ENCODE results near the gene MTCL3.
A peak's percentile ranks its signal among the peaks of the same experiment; 100 is the strongest.

MTCL3 gene

DNA sequence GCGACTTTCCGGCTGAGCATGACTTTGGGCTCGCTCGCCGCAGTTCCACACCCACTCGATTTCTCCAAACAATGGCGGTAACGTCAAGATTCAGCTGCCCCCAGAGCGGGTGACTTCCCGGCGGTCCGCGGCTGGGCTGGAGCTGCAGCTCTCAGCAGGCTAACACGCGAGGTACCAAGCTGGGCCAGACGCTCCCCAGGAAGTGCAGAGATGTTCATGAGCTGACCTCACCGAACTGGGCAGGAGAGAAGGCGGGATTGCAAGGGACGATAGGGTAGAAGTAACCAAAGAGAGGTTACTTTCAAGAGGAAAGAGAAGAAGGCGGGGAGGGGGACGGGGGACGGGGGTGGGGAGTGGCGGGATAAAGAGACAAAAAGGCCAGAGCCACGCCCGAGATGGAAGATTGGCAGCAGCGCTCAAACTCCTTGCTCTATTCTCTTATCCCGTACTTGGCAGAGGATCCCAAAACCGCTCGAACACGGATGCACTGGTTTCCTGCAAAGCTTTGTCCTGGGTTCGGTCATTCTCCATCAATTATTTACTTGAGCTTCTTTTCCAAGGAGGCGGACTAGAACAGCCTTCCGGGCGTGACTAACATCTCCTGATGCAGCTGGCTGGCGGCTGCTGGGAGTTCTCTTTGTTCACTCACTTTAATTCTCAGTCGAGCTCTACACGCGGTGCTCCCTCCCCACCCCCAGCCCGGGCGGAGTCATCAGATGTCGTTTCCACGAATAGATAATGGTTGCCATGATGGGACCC, at the start of gene MTCL3:
Gene MTCL3, minus strand, starts transcription at position 626 of the 759 bp plus-strand sequence.
- peak; percentile 61 for DNase-seq

DNA sequence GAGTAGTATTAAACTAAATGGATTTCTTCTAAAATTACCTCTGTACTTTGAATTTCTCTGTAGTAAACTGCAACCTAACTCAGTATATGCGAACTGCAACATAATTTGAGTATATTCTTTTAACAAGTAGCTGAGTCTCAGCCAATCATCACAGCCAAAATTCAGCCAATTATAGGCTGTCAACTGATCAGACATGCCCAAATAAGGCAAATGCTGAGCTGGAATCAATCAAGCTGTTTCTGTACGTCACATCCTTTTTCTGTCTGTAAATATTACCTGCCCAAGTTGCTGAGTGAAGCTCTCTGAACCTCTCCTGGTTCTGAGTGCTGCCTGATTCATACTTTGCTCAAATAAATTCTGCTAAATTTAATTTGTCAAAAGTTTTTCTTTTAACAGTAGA, 48.3 kb upstream of the MTCL3 start:
- DNase-seq = no peak

DNA sequence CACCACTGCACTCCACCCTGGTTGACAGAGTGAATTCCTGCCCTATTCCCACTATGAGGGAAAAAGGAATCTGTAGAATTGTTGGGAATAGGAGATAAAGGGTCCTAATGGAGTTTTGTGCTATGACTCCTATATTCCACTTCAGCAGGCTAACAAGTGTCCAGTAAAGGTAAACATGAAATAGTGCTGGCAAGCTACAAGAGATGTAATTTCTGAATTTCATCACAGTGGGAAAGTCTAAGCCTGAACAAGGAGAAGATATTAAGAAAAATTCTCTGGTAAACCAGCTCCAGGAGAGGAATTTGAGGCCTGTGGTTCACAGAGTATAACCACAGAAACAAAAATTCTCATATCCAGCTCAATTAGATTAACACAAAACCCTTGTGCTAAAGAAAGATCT, 47.5 kb upstream of the MTCL3 start:
- no peak for DNase-seq

DNA sequence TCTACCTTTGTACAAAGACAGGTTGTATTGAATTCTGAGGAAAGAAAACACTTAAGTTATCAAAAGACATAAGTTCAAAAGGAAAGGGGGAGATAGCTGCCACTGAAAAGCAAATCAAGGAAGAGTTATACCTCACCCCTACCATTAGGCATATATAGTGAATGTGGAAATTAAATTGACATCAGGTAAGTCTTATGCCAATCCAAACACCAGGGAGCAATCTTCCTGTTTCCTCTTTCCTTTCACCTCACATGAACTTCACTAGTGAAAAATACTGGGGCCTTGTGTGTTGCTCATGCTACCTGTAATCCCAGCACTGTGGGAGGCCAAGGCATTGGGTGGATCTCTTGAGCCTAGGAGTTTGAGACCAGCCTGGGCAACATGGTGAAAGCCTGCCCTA, 47.0 kb upstream of the MTCL3 start:
- DNase-seq = no peak

DNA sequence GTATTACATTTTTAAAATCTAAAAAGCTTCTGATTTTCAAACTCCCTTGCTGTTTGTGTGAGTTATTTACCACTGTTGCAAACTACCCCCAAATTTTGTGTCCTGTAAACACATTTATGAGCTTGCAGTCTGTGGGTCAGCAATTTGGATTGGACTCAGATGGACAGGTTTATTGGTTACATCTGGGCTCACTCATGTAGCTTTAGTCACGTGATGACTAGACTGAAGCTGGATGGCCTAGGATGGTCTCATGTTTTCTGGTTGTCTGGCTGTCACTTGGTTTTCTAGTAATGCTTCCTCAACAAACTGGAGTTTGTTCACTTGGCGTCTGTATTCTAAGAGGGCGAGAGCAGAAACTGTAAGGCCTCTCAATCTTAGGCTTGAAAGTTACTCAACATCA, 45.6 kb upstream of the MTCL3 start:
- no peak for DNase-seq

DNA sequence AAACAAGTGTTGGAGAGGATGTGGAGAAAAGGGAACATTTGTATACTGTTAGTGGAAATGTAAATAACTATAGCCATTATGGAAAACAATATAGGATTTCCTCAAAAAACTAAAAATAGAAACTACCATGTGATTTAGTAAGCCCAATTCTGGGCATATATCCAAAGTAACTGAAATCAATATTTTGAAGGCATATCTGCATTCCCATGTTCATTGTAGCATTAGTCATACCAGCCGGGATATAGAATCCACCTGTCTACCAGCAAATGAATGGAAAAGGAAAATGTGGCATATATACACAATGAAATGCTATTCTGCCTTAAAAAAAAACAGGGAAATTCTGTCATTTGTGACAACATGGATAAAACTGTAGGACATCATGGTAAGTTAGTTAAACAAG, 42.5 kb upstream of the MTCL3 start:
- DNase-seq = no peak

DNA sequence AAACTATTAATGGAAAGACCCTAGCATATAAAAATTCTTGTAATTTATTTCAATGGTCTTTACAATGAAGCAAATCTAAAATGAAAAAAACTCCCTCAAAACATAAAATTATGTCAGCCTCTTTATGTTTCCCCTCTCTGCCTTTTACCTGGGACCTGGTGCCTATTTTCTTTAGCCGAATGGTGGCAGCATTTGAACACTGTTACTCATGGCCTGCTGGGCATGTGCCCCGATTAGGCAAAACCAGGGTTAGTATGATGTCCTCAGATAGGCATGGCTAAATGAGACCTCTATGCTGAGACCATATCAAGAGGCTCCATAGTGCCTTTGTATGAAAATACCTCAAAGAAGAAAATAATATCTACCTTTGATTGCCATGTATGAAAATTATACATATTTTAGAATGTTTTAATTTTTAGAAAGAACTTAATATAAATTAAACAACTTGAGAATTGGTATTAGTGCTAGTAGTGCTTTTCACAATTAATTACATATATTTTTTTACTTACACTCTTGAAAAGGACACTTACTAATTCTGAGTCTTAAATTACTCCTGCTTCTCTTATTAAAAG, 35.4 kb upstream of the MTCL3 start:
- DNase-seq = peak; percentile 35

DNA sequence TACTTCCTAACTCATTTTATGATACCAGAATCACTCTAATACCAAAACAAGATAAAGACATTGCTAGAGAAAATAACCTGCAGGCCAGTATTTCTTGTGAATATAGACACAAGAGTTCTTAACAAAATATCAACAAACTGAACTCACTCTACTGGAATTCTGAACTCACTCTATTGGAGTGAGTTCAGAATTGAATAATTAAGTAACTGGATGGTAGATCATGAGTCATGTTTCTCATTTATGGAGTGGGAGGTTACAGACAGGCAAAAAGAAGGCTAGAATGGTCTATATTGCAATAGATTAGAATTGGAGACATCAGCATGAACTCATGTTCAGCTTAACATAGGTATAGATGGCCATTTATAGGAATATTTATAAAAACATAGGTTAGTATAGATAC, 31.3 kb upstream of the MTCL3 start:
- DNase-seq = peak; percentile 61

DNA sequence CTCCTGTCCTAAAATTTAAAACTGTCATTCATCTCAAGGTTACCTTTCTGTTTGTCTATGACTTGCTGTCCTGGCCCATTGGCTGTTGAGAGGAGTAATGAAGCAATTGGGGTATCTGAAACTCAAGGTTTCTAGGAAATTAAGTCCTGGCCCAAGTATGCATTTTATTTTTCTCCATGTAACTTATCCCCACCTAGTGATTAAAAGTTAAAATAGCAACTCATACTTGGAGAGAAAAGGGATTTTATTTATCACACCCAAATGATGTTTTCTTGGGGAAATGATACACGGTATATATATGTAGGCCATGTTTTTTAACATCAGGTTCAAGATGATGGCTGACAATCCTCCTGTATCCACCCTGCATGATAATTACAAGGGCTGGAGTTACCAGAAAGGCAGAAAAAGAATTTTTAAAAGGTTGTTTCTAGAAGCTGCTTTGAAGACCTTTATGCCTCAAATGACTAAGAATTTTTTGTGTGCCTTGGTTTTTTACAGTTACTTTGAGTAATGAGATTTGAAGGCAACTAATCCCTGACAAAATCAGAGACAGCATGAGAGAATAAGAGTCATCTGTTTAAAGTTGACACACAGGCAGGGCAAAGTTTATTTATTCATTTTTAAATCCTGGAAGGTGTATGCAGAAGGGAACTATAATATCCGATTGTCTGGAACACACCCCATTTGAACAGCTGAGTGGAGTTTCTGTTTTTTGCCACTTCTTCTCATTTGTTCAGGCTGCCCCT, 28.9 kb upstream of the MTCL3 start:
- DNase-seq = no peak

DNA sequence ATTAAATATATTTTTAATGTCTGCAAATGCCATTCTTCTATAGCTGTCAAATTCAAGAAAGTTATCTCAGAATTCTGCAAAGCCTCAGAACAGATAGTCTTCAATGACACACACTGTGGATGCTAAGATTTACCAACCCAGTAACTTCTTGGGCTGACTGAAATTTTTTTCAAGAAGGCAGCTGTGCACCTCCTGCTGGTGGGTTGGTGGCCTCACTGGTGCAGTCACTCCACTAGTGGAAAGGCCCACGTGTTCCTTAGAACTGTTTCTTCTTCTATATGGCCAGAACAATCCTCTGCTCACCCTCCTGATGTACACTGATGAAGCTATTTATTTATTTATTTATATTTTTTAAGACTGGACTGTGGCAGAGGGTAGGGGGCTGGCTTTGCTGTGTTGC, 28.1 kb upstream of the MTCL3 start:
- DNase-seq = no peak

DNA sequence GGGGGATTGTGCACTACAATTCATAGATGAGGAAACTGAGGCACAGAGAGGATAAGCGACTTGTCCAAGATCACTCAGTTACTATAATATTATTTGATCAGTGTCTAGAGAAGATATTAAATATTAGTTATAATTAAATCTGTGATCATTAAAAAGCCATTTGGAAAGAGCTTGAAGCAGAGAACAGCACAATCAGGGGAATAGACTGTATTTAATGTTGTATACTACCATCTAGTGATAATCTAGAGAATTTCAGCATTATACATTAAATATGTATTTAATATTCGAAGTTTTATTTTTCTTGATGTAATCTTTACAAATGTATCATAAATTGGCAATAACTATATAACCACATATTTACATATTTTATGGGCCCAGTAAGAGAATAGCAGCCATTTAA, 20.1 kb upstream of the MTCL3 start:
- DNase-seq = peak; percentile 18

DNA sequence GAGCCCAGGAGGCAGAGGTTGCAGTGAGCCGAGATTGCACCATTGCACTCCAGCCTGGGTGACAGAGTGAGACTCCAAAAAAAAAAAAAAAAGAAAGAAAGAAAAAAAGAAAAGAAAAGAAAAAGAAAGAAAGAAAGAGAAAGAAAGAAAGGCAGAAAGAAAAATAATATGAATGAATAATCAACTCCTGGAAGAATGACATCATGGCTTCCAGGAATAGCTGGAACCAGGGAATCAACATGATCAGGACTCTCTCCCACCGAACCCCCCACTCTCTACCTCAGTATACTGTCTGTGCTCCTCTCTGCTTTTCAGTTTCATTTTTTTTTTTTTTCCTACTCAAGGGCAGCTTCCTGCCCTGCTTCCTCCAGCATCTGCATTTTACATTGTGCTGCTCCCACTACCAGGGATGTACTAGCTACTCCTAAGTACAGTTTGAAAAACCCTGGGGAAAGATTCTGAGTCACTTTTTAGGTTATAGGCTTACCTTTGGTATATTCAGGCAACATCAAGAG, 19.7 kb upstream of the MTCL3 start:
- DNase-seq = no peak

DNA sequence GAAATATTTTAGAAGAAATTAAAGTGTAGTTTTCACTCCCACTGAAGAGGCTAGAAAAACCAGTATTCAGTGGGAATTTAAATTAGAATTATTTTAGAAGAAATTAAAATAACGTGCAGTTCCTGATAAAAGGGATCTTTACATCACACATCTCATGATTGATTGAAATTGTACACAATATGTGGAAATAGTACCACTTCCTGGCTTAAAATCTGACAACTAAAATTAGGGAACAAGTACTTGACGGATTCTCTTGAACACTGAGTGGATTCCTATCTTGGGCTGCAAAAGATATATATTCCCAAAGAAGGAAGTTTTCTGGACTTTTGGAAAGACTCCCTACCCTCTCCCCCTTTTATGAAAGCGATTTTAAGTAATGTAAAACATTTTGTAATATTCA, 14.6 kb upstream of the MTCL3 start:
- no peak for DNase-seq

DNA sequence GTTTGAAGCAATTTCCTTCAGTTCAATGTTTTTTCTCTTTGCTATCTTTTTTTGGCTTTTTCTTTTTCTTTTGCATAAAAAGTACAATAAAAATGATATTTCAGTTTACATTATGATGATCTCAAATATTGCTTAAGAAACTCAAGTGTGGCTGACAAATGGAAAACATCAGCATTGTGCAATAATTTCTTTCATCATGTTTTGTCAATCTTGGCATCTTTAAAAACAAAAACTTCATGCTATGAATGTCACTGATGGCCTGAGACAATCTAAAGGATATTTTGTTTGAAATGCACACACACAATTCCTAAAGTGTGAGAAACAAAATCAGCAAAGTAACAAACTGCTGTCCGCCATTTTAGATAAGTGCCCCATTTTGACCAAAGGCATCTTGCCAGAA, 13.9 kb upstream of the MTCL3 start:
- DNase-seq = no peak

DNA sequence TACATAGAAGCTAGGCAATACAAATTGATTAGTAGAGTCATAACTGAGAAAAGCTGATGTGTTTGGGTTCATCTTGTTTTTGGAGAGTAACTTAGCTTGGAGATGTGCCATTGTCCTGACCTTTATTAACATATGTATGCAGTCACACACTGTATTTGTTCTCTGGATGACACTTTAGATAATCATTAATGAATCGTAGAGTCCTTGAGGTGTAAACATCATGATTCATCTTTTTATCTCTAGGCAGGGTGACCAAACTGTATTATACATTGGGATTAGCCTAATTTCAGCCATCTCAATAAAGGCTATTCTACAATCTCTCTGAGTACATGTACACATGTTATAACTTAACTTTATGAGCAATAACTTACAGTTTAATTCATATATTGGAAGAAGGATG, 3.6 kb upstream of the MTCL3 start:
- DNase-seq = no peak

DNA sequence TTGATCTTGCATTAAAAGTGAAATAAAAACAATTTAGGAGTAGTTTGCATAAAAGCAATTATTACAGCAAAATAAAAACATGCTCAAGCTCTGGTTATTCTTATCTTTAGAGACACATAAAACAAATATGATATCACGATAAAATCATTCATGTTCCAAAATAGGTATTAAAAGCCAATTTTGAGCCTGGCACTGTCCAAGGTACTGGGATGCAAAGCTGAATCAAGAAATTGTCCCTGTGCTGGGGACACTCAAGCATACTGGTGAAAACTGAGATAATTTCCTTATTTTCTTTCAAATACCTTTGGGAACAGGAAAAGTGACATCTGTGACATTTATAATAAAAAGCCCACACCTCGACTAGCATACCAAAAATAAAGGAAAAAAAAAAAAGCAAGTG, 931 bp upstream of the MTCL3 start:
- DNase-seq = peak; percentile 19

DNA sequence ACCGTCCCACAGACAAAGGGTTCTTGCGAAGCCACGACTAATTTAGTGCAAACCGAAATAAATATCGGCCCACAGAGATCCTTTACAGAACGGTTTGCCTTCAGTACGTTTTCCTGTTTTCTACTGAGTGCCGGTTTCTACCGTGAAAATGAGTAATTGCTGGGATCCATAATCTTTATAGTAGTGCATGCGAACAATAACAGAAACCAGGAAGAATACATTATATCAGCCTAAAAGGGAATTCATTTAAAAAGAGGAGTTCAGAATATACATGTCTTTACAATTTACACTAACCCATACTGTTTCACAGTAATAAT, 292 bp upstream of the MTCL3 start:
- no peak for DNase-seq

DNA sequence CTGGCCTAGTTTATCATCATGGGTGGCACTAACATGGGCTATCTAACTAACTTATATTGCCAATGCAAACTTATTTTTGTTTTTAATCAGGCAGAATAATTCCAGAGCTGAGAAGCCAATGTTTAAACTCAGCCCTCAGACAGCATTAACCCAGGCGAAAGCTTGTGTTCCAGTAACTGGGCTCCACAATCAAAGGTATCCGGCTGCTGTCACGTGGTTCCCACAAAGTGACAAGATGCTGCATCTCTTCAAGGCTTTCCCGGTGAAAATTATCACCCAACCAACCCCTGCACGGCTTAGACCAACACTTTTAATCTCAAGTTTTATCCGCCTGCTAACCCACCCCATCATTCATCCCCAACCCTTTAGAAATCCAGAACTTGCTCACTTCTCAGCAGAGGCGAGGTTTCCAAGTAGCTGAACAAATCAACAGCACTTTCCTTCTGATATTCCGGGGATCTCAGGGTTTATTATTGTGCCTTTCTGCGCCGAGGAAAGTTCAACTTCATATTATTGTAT, 885 bp downstream of the MTCL3 start:
- peak; percentile 1 for DNase-seq

DNA sequence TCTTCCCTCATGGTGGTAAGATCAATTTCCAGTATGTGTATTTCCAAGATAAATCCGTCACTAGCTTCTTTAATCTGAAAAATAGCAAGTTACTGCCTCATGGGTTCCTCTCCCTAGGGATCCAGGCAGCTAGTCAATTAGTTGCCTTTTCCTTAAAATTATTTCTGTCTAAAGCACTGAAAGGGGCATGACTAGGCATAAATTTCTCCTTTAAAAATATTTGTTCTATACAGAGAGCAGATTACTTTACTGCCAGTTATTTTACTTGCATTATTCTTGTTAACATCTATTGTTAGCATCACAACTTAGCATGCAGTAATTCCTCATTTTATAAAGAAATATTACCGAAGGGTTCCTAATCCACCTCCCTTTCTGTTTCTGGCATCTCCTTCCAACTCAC, 1.4 kb downstream of the MTCL3 start:
- DNase-seq = no peak

DNA sequence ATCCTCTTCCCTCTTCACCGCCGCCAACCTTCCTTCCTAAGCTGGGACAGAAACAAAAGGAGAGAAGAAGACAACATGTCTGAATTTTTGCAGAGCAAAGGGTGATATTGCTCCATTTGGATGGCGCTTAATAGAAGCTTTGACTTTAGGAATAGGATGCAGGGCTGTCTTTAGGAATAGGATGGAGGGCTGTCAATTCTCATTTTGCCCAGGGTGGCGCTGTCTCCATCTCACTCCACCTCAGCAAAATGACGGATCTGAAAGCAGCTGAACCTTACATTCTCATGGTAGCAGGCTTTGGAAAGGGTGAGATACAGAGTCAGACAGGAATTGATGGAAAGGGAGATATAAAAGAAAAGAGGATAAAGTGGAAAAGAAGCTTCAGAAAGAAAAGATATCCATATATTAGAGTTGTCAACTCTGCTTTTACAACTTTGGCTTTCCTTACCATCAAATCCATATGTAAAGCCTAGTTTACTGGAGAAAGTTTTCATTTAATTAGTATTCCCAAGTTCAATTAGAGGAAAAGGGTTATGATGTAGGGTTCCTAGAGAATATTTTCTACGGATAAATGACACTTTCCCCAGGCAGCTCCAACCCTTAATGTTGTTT, 2.4 kb downstream of the MTCL3 start:
- DNase-seq = peak; percentile 62

DNA sequence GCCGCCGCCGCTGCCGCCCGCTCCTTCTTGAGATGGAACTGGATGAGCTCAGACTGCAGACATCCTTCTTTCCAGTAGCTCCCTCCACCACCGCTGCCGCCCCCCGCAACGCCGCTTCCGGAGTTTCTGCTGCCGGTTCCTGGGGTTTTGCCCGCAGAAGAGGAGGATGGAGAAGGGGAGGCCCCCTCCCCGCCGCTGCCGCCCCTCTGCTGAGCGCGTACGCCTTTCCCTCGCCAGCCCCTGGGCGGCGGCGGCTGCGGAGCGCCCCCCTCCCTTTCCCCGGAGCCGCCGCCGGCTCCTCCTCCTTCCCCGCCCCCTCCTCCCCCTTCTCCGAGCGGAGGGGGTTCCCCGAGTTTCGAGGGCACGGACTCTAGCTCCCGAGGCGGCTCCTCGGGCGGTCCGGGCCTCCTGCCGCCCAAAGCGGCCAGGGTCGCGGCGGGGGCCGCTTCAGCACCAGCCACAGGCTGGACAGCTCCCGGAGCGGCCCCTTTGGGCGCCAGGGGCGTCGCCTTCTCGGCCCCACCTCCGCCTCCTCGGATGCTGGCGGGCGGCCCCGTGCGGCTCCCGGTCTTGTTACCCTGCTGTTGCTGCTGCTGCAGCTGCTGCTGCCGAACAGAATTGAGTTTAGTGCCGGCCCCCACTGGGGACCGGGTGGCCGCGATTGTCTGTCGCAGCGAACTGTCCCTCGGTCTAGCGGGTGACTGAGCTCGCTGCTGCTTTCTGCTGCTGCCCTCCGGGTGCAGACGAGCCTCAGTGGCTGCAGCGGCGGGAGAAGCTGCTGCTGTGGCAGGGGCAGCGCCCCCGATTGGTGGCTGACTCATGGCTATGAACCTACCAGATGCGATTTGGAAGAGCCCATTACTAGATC, 3.1 kb downstream of the MTCL3 start:
- peak; percentile 71 for DNase-seq

DNA sequence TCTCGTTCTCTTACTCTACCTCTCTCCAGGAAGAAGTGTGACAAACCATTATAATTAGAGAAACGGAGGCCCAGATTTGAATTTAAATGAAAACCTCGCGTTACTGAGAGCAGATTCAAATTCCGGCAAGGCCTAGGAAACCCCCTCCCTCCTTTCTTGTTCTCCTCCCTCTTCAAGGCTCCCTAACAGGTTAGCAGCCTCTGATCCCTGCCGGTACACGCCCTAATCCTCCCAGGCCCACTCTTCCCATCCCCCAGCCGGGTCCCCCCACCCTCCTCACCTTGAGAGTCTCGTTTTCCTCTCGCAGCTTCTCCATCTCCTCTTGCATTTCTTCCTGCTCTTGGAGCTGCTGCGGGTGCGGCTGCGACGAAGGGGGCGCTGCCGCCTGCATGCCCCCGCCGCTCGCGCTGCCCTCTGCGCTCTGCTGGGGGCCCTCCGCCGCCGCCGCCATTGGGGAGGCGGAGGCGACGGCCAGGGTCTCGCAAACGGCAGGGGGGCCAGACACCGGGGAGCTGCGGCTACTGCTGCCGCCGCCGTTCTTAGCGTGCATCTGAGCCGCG, 3.8 kb downstream of the MTCL3 start:
- DNase-seq = peak; percentile 48

Data from fibroblast of skin of right quadriceps (primary cell).